HS-27A (cell line): Measurements from ENCODE around the gene PRKAR1B.
"Not testable (repeated sequence)": the region's sequence is repeated elsewhere in the genome, so short reads cannot be mapped to it uniquely, and the experiment has no call there.

Experiments
- DNase-seq: peaks from one replicate; pipeline ENCODE4 v3.0.0-alpha.2; 2012; ENCODE audit warnings: low read depth, missing footprints

Gene PRKAR1B

GRCh38 chr7:619368-619840, 107.7 kb downstream of the PRKAR1B start:
- no peak for DNase-seq

GRCh38 chr7:618539-619367, 108.3 kb downstream of the PRKAR1B start:
- no peak for DNase-seq

GRCh38 chr7:617614-618538, 109.2 kb downstream of the PRKAR1B start:
- DNase-seq, result no peak

GRCh38 chr7:613442-614140, 113.5 kb downstream of the PRKAR1B start:
- DNase-seq, result no peak

GRCh38 chr7:611837-612236, 115.2 kb downstream of the PRKAR1B start:
- DNase-seq, result not testable (repeated sequence)

- no peak for DNase-seq
Measured at GRCh38 chr7:611281-611810, 115.7 kb downstream of the PRKAR1B start.

GRCh38 chr7:610531-611280, 116.4 kb downstream of the PRKAR1B start:
- DNase-seq, result no peak

- DNase-seq, result no peak
Measured at GRCh38 chr7:610141-610530, 116.9 kb downstream of the PRKAR1B start.

- DNase-seq, result no peak
Measured at GRCh38 chr7:609365-609764, 117.7 kb downstream of the PRKAR1B start.

- DNase-seq, result no peak
Measured at GRCh38 chr7:608954-609353, 118.1 kb downstream of the PRKAR1B start.

- DNase-seq, result no peak
Measured at GRCh38 chr7:608361-608760, 118.7 kb downstream of the PRKAR1B start.

- no peak for DNase-seq
Measured at GRCh38 chr7:607938-608337, 119.1 kb downstream of the PRKAR1B start.

- DNase-seq, result no peak
Measured at GRCh38 chr7:605661-606450, 121.2 kb downstream of the PRKAR1B start.

- DNase-seq, result no peak
Measured at GRCh38 chr7:604884-605531, 122.1 kb downstream of the PRKAR1B start.

GRCh38 chr7:604001-604883, 122.8 kb downstream of the PRKAR1B start:
- no peak for DNase-seq

GRCh38 chr7:603152-603951, 123.7 kb downstream of the PRKAR1B start:
- no peak for DNase-seq

GRCh38 chr7:602341-603141, 124.5 kb downstream of the PRKAR1B start:
- no peak for DNase-seq
